Transverse colon (tissue), 3 donors: ENCODE measurements around the gene MAGEC1.

Source experiments
- EP300 ChIP-seq: sonication (generic); formaldehyde crosslinking; IDR thresholded peaks from one replicate; pipeline ENCODE4 v1.6.1; 2017; ENCODE audit warnings: antibody characterized with exemption, low read depth
- POLR2A ChIP-seq: fragments of 450-650 bp; IDR thresholded peaks from one replicate; pipeline ENCODE4 v1.6.1; 2016; ENCODE audit warnings: antibody characterized with exemption, mild to moderate bottlenecking, moderate library complexity
- TF ChIP-seq, protein P1 (sequence below), 5 experiments: fragments of 200-600 bp in 3 of 5; fragments of 450-650 bp in 2 of 5; sonication (generic) in 3 of 5; IDR thresholded peaks; 1 replicate in 2 of 5; 2 replicates in 3 of 5; pipeline ENCODE4 v1.5.1; 2016 to 2017; ENCODE audit warnings: antibody characterized with exemption in 5 of 5, inconsistent platforms in 3 of 5, mild to moderate bottlenecking in 2 of 5, moderate library complexity in 1 of 5

DNA sequence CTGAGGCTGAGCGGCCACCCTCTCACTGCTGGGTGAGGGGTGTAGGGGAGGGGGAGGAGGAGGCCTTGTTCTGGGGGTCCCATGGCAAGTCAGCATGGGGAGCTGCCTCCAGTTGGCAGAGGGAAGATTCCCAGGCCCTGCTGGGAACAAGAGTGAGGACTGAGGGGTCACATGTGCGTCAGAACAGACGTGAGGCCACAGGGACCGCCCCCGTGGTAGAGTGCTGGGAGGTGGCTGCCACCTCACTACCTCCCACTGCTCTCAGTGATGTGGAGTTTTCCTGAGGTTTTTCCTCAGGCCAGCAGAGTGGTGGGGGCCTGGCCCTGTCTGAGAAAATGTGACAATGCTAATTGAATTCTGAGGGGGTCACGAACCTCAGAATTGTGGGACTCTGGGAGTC, 568 bp downstream of the MAGEC1 start:
- no peak for TF ChIP-seq EP300
- TF ChIP-seq, protein P1, sequence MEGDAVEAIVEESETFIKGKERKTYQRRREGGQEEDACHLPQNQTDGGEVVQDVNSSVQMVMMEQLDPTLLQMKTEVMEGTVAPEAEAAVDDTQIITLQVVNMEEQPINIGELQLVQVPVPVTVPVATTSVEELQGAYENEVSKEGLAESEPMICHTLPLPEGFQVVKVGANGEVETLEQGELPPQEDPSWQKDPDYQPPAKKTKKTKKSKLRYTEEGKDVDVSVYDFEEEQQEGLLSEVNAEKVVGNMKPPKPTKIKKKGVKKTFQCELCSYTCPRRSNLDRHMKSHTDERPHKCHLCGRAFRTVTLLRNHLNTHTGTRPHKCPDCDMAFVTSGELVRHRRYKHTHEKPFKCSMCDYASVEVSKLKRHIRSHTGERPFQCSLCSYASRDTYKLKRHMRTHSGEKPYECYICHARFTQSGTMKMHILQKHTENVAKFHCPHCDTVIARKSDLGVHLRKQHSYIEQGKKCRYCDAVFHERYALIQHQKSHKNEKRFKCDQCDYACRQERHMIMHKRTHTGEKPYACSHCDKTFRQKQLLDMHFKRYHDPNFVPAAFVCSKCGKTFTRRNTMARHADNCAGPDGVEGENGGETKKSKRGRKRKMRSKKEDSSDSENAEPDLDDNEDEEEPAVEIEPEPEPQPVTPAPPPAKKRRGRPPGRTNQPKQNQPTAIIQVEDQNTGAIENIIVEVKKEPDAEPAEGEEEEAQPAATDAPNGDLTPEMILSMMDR (IDR thresholded peaks at IDR 0.05) = no peak
- no peak for TF ChIP-seq POLR2A
